ENCODE data around the gene SHH. TPM values are rescaled to one million over a fixed set of nuclear protein-coding genes. Genes with fewer than 3 reads are reported as not detected.

SHH gene
- total and polyA plus RNA-seq, 2 of the 13 experiments (the other 11 are each of a cell fraction or from before 2014, with no cell fraction given): 1.9 to 3.4 TPM

DNA sequence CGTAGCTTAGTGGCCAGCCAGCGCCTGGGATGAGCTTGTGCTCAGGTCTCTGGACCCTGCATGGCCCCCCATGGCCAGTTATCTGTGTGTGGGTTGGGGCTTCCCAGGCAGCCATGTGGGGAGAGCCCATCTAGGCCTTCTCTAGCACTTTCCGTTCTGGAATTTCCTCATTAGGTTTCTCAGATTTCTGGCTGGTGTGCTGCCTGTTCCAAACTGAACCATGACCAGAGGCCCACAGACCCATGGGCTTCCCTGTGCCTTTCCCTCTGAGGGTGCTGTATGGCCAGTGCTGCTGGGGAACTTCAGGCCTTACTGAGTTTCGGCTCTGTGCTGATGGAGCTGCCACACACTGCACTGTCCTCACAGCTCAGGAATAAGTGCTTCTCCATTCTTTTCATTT, 50.2 kb downstream of the SHH start (continued):
- TF ChIP-seq CENPT (CRISPR knock-in tag; IDR thresholded peaks at IDR 0.05; ENCODE audit: low read depth) (no peak), HMG20A (CRISPR knock-in tag; IDR thresholded peaks at IDR 0.05; ENCODE audit: borderline replicate concordance) (no peak), PCBP1 (IDR thresholded peaks at IDR 0.05; ENCODE audit: borderline replicate concordance, low read depth, low read length) (no peak), CHCHD3 (CRISPR knock-in tag; IDR thresholded peaks at IDR 0.05) (no peak)
- TF ChIP-seq, protein P1, sequence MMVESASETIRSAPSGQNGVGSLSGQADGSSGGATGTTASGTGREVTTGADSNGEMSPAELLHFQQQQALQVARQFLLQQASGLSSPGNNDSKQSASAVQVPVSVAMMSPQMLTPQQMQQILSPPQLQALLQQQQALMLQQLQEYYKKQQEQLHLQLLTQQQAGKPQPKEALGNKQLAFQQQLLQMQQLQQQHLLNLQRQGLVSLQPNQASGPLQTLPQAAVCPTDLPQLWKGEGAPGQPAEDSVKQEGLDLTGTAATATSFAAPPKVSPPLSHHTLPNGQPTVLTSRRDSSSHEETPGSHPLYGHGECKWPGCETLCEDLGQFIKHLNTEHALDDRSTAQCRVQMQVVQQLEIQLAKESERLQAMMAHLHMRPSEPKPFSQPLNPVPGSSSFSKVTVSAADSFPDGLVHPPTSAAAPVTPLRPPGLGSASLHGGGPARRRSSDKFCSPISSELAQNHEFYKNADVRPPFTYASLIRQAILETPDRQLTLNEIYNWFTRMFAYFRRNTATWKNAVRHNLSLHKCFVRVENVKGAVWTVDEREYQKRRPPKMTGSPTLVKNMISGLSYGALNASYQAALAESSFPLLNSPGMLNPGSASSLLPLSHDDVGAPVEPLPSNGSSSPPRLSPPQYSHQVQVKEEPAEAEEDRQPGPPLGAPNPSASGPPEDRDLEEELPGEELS (CRISPR knock-in tag; IDR thresholded peaks at IDR 0.05): no peak

DNA sequence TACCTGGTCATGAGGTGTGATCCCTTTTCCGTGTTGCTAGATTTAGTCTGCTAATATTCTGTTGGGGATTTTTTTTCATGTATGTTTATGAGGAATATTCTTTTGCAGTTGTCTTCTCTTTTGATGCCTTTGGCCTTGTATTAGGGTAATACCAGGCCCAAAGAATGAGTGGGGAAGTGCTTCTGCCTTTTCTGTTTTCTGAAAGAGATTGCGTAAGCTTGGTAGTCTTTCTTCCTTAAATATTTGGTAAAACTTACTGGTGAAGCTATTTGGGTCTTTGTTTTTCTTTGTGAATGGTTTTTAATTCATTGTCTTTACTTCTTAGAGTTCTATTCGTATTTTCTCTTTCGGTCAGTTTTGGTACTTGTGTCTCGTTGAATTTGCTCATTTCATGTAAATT, 51.1 kb downstream of the SHH start:
- no peak overlapping the region for H3K27ac ChIP-seq (ENCODE audit: extremely low read length, insufficient read depth, low read length)
- no peak overlapping the region for H3K9ac ChIP-seq (ENCODE audit: insufficient read depth, low read depth, low read length)
- intact Hi-C loops (cut with micrococcal nuclease; ENCODE audit: unreplicated experiment): loop anchor here (10.0 kb wide), 2 partner anchors 346 to 376 kb away; no protein-coding TSS in a partner anchor
- no peak overlapping the region for H2AFZ ChIP-seq (ENCODE audit: low read length)
- FAIRE-seq: no peak
- no peaks in the 10 kb centered on the region for H3K27me3 ChIP-seq (ENCODE audit: control insufficient read depth in 1 of 2, insufficient read depth in 2 of 2, low read length in 2 of 2)
- peaks cover 26% of the 10 kb centered on the region for H4K20me1 ChIP-seq (ENCODE audit: insufficient read depth, low read length)
- no peak for ATAC-seq
- H3K79me2 ChIP-seq (ENCODE audit: insufficient read depth, low read length): peaks cover 36% of the 10 kb centered on the region
- ChIA-PET POLR2A (no interaction called here), CTCF (ENCODE audit: low intra/inter-chr PET ratio, low total read pairs) (no interaction called here)
- peaks cover 31 to 70% of the 10 kb centered on the region in 2 experiments for H3K36me3 ChIP-seq (replicated peaks in 1 of 2; ENCODE audit: control insufficient read depth in 1 of 2, insufficient read depth in 2 of 2, low read length in 2 of 2)
- BruUV-seq (replicated peaks): no TSS peak
- H3K4me2 ChIP-seq (ENCODE audit: low read depth, low read length): no peak overlapping the region
- no peaks in the 10 kb centered on the region for H3K9me3 ChIP-seq (ENCODE audit: low read length)
- in situ Hi-C loops (cut with HindIII; ENCODE audit: extremely low pct_ligation_motif_present, low pct_unique_long_range_greater_than_20kb): loop anchor here (25.0 kb wide), 1 partner anchor 374 kb away; no protein-coding TSS in a partner anchor
- H3K4me3 ChIP-seq (replicated peaks in 1 of 3; ENCODE audit: insufficient read depth in 1 of 3, low read depth in 2 of 3, low read length in 3 of 3): no peak overlapping the region
- no peak for TF ChIP-seq AGO2 (optimal IDR thresholded peaks at IDR 0.05; ENCODE audit: low read depth, low read length)
- TF ChIP-seq ZNF737 (CRISPR knock-in tag; IDR thresholded peaks at IDR 0.05; ENCODE audit: borderline replicate concordance): no peak
- TF ChIP-seq XRCC5 (optimal IDR thresholded peaks at IDR 0.05; ENCODE audit: low read length): no peak
- no peak for TF ChIP-seq SMARCC2 (IDR thresholded peaks at IDR 0.05)
- TF ChIP-seq CEBPB (IDR thresholded peaks at IDR 0.05; ENCODE audit: borderline replicate concordance, low read depth, low read length): peak; percentile 50
- 99% methylated on average over 5 of the region's 5 CpGs for WGBS (ENCODE audit: low lambda C conversion rate)
- no peaks in the 10 kb centered on the region for H3K4me1 ChIP-seq (ENCODE audit: insufficient read depth, low read length)
- DNase-seq (ENCODE audit: low spot score): no peak

Measured in HepG2 (cell line).